ENCODE measurements around the gene TSPO.

Gene TSPO

DNA sequence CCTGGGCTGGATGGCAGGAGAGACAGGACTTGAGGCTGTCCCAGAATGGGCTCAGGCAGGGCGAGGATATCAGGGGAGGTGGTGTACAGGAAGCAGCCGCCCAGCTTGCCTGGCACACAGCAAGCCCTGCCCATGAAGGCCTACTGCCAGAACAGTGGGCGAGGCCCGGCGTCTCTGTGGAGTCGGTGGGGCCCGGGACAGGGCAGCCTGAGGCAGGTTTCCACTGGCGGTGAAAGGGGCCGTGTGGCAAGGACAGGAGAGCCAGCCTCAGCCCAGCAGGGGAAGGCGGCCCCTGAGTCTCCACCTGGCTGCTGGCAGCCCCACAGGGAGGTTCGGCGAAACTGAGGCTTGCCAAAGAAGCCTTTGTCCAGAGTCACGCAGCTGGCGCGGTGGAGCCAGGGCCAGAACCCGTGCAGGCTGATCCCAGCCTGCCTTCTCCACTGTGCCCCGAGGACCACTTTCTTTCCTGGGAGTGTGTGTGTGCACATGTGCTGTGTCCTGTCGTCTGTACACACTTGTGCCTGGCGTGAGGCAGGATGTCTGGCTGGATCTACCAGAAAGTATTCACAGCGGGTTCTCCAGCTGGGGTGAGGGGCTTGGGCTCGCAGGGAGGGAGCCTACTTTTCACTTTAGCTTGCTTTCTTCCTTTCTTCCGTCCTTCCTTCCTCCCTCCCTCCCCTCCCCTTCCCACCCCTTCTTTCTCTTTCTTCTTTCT, 1.2 kb downstream of the TSPO start:
- H3K4me3 ChIP-seq = peak overlapping the region; percentile 94
- H3K27ac ChIP-seq = peak overlapping the region; percentile 80
- no peak for TF ChIP-seq FOXP2 (optimal IDR thresholded peaks at IDR 0.05; ENCODE audit: control extremely low read depth, extremely low read length, insufficient read depth)
- no peaks in the 10 kb centered on the region; the same call in 1 of the 2 replicates for H3K36me3 ChIP-seq (ENCODE audit: insufficient read depth, low read length)
- no peaks in the 10 kb centered on the region for H3K9me3 ChIP-seq (ENCODE audit: low read depth, low read length)
- peak overlapping the region; percentile 86 for H3K9ac ChIP-seq (ENCODE audit: insufficient read length)
- DNase-seq (ENCODE audit: low read depth, low spot score) = no peak

DNA sequence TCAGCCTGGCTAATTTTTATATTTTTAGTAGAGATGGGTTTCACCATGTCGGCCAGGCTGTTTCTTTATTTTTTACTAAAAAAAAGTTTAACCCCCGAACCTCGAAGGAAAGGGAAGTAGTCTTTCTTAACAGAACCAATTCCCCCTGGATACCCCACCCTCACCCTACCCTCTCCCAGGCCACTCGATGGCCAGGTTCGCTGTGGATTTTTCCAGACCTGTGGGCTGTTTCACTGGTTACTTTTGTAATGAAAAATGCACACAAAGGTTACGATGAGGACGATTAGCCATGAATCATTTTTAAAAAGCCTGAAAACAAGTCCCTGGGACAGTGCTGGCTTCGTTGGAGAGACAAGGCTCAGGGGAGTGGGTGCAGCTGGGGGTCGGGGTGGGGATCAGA, 2.5 kb downstream of the TSPO start:
- H3K27ac ChIP-seq = no peak overlapping the region
- no peaks in the 10 kb centered on the region; the same call in 1 of the 2 replicates for H3K36me3 ChIP-seq (ENCODE audit: insufficient read depth, low read length)
- H3K9me3 ChIP-seq (ENCODE audit: low read depth, low read length) = no peaks in the 10 kb centered on the region
- H3K9ac ChIP-seq (ENCODE audit: insufficient read length) = no peak overlapping the region
- DNase-seq (ENCODE audit: low read depth, low spot score) = no peak
- no peak for TF ChIP-seq POLR2AphosphoS5 (IDR thresholded peaks at IDR 0.05; ENCODE audit: borderline replicate concordance, low read depth, low read length)
- no peak for TF ChIP-seq EZH2 (IDR thresholded peaks at IDR 0.05)
- TF ChIP-seq FOXP2 (optimal IDR thresholded peaks at IDR 0.05; ENCODE audit: control extremely low read depth, extremely low read length, insufficient read depth) = no peak
- H3K4me3 ChIP-seq = no peak overlapping the region

GRCh38 chr22:43154887-43155536, 3.7 kb downstream of the TSPO start:
- Histone ChIP-seq H3K4me3 (no peak overlapping the region), H3K27ac (no peak overlapping the region), H3K36me3 (ENCODE audit: insufficient read depth, low read length) (no peaks in the 10 kb centered on the region; the same call in 1 of the 2 replicates), H3K9me3 (ENCODE audit: low read depth, low read length) (no peaks in the 10 kb centered on the region), H3K9ac (ENCODE audit: insufficient read length) (no peak overlapping the region)
- no peak for DNase-seq (ENCODE audit: low read depth, low spot score)
- TF ChIP-seq EZH2 (IDR thresholded peaks at IDR 0.05) (no peak), FOXP2 (optimal IDR thresholded peaks at IDR 0.05; ENCODE audit: control extremely low read depth, extremely low read length, insufficient read depth) (no peak), POLR2AphosphoS5 (IDR thresholded peaks at IDR 0.05; ENCODE audit: borderline replicate concordance, low read depth, low read length) (no peak)

DNA sequence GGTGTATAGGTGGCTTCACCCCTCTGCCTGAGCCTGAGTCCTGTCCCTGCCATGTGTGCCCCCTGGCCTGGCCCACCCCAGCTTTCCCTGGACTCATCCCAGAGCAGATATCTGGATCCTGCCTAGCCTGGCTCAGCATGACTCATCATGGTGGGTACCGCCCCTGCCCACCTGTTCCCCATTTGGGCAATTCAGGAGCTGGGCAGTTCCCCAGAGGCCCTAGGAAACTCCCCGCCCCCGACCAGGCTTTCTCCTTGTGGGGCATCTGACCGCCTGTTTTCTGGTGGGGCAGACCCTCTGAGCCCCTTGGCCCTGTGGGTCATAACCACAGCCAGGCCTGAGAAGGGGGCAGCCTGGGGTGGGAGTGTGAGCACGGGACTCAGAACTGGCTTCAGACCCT, 4.4 kb downstream of the TSPO start:
- TF ChIP-seq EZH2 (IDR thresholded peaks at IDR 0.05) (no peak), FOXP2 (optimal IDR thresholded peaks at IDR 0.05; ENCODE audit: control extremely low read depth, extremely low read length, insufficient read depth) (no peak), POLR2AphosphoS5 (IDR thresholded peaks at IDR 0.05; ENCODE audit: borderline replicate concordance, low read depth, low read length) (no peak)
- H3K36me3 ChIP-seq (ENCODE audit: insufficient read depth, low read length) = no peaks in the 10 kb centered on the region; the same call in 1 of the 2 replicates
- H3K9me3 ChIP-seq (ENCODE audit: low read depth, low read length) = no peaks in the 10 kb centered on the region
- H3K27ac ChIP-seq = no peak overlapping the region
- H3K9ac ChIP-seq (ENCODE audit: insufficient read length) = no peak overlapping the region
- H3K4me3 ChIP-seq = no peak overlapping the region
- DNase-seq (ENCODE audit: low read depth, low spot score) = no peak

DNA sequence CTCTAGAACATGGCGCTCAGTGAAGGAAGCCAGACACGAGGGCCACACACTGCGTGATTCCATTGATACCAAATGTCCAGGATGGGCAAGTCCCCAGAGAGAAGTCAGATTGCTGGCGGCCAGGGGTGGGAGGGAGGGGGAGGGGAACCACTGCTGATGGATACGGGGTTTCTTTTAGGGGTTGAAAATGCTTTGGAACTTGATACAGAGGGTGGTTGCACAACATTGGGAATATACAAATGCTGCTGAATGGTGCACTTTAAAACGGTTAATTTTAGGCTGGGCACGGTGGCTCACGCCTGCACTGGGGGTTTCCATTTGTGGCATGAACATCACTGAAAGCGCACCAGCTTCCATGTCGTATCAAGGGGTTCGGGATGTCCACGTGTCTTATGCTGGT, 5.1 kb downstream of the TSPO start:
- TF ChIP-seq FOXP2 (optimal IDR thresholded peaks at IDR 0.05; ENCODE audit: control extremely low read depth, extremely low read length, insufficient read depth) = no peak
- no peak for TF ChIP-seq POLR2AphosphoS5 (IDR thresholded peaks at IDR 0.05; ENCODE audit: borderline replicate concordance, low read depth, low read length)
- TF ChIP-seq EZH2 (IDR thresholded peaks at IDR 0.05) = no peak
- H3K4me3 ChIP-seq = no peak overlapping the region
- no peak overlapping the region for H3K27ac ChIP-seq
- no peaks in the 10 kb centered on the region; the same call in 1 of the 2 replicates for H3K36me3 ChIP-seq (ENCODE audit: insufficient read depth, low read length)
- H3K9me3 ChIP-seq (ENCODE audit: low read depth, low read length) = no peaks in the 10 kb centered on the region
- H3K9ac ChIP-seq (ENCODE audit: insufficient read length) = no peak overlapping the region
- DNase-seq (ENCODE audit: low read depth, low spot score) = no peak

GRCh38 chr22:43157874-43158546, 6.7 kb downstream of the TSPO start:
- TF ChIP-seq EZH2 (IDR thresholded peaks at IDR 0.05) (no peak), POLR2AphosphoS5 (IDR thresholded peaks at IDR 0.05; ENCODE audit: borderline replicate concordance, low read depth, low read length) (no peak), FOXP2 (optimal IDR thresholded peaks at IDR 0.05; ENCODE audit: control extremely low read depth, extremely low read length, insufficient read depth) (no peak)
- H3K9ac ChIP-seq (ENCODE audit: insufficient read length) = no peak overlapping the region
- no peaks in the 10 kb centered on the region for H3K9me3 ChIP-seq (ENCODE audit: low read depth, low read length)
- H3K27ac ChIP-seq = no peak overlapping the region
- no peak for DNase-seq (ENCODE audit: low read depth, low spot score)
- H3K36me3 ChIP-seq (ENCODE audit: insufficient read depth, low read length) = no peaks in the 10 kb centered on the region; the same call in 1 of the 2 replicates
- H3K4me3 ChIP-seq = no peak overlapping the region

DNA sequence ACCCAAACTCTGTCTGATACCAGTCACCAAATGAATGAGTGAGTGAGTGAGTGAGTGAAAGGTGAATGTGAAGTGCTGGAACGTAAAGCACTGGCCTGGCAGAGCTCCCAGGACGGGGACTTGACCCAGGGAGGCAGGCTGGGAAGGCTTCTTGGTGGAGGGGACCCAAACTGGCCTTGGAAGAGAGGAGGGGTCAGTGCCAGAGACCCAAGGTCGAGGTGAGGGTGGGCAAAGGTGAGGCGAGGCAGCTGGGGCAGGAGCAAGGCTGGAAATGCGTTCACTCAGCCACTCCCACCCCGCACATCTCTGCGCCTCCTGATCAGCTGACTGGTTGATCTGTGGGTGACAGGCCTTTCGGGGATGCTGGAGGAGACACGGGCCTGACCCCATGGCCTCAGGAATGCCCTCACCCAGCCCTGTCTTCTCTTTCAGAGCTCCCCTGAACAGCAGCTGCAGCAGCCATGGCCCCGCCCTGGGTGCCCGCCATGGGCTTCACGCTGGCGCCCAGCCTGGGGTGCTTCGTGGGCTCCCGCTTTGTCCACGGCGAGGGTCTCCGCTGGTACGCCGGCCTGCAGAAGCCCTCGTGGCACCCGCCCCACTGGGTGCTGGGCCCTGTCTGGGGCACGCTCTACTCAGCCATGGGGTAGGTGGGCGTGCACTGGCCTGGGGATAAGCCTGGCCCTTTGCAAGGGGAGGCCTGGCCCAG, 7.6 kb downstream of the TSPO start:
- Histone ChIP-seq H3K9me3 (ENCODE audit: low read depth, low read length) (no peaks in the 10 kb centered on the region), H3K4me3 (no peak overlapping the region), H3K27ac (no peak overlapping the region), H3K9ac (ENCODE audit: insufficient read length) (no peak overlapping the region), H3K36me3 (ENCODE audit: insufficient read depth, low read length) (no peaks in the 10 kb centered on the region; the same call in 1 of the 2 replicates)
- no peak for TF ChIP-seq EZH2 (IDR thresholded peaks at IDR 0.05)
- no peak for TF ChIP-seq FOXP2 (optimal IDR thresholded peaks at IDR 0.05; ENCODE audit: control extremely low read depth, extremely low read length, insufficient read depth)
- no peak for TF ChIP-seq POLR2AphosphoS5 (IDR thresholded peaks at IDR 0.05; ENCODE audit: borderline replicate concordance, low read depth, low read length)
- DNase-seq (ENCODE audit: low read depth, low spot score) = no peak

Data from SK-N-MC (cell line).